Neural cell (in vitro differentiated cells): ENCODE data around the gene ETFA. TPM values are rescaled to one million over a fixed set of nuclear protein-coding genes. Genes with fewer than 3 reads are reported as not detected.

Experiments used
- H2AFZ ChIP-seq: fragments of 200-600, 300-800 bp; sonication (generic), shearing (Covaris generic); 2 replicates; pipeline ENCODE4 v1.6.0; 2014; ENCODE audit warnings: low read depth, mild to moderate bottlenecking, antibody characterized with exemption, low read length, moderate library complexity
- H3F3A ChIP-seq: fragments of 200-600 bp; shearing (Covaris generic); 2 replicates; pipeline ENCODE4 v1.6.1; 2016; ENCODE audit warnings: mild to moderate bottlenecking, moderate library complexity, mixed read lengths, antibody characterized with exemption, low read length; ENCODE audit not compliant: insufficient read depth, poor library complexity, severe bottlenecking
- H3K27ac ChIP-seq: fragments of 200-600, 300-800 bp; sonication (generic), shearing (Covaris generic); 2 replicates; pipeline ENCODE4 v1.5.1; 2014; ENCODE audit warnings: mild to moderate bottlenecking, low read length, moderate library complexity
- H3K27me3 ChIP-seq: fragments of 300-800, 200-600 bp; sonication (generic), shearing (Covaris generic); 2 replicates; pipeline ENCODE4 v1.6.0; 2014; ENCODE audit warnings: mild to moderate bottlenecking, low read depth, low read length, moderate library complexity; ENCODE audit not compliant: insufficient read depth
- H3K36me3 ChIP-seq: fragments of 300-800, 200-600 bp; sonication (generic), shearing (Covaris generic); 2 replicates; pipeline ENCODE4 v1.5.1; 2014; ENCODE audit warnings: mild to moderate bottlenecking, antibody characterized with exemption, low read length, moderate library complexity; ENCODE audit not compliant: insufficient read depth
- H3K4me2 ChIP-seq: fragments of 300-800, 200-600 bp; sonication (generic), shearing (Covaris generic); 2 replicates; pipeline ENCODE4 v1.6.0; 2014; ENCODE audit warnings: mild to moderate bottlenecking, low read length
- H3K4me3 ChIP-seq: fragments of 300-800, 200-600 bp; sonication (generic), shearing (Covaris generic); 2 replicates; pipeline ENCODE4 v1.5.1; 2014; ENCODE audit warnings: mild to moderate bottlenecking, low read length, moderate library complexity
- H3K79me2 ChIP-seq: fragments of 200-600 bp; shearing (Covaris generic); replicated peaks from 2 replicates; pipeline ENCODE4 v1.6.0; 2014; ENCODE audit warnings: mild to moderate bottlenecking, low read length, moderate library complexity; ENCODE audit not compliant: insufficient read depth
- H3K9ac ChIP-seq: fragments of 300-800, 200-600 bp; sonication (generic), shearing (Covaris generic); 2 replicates; pipeline ENCODE4 v1.6.1; 2016; ENCODE audit warnings: mild to moderate bottlenecking, low read length, mixed read lengths
- H3K9me2 ChIP-seq: fragments of 200-600 bp; shearing (Covaris generic); 2 replicates; pipeline ENCODE4 v1.6.1; 2016; ENCODE audit warnings: mild to moderate bottlenecking, low read length, mixed read lengths; ENCODE audit not compliant: insufficient read depth
- H3K9me3 ChIP-seq: fragments of 200-600, 300-800 bp; sonication (generic), shearing (Covaris generic); 2 replicates; pipeline ENCODE4 v1.6.1; 2016; ENCODE audit warnings: mild to moderate bottlenecking, mixed run types, low read length, moderate library complexity, mixed read lengths
- H4K20me1 ChIP-seq: fragments of 200-600 bp; shearing (Covaris generic); 2 replicates; pipeline ENCODE4 v1.6.1; 2016; ENCODE audit warnings: mild to moderate bottlenecking, mixed run types; ENCODE audit not compliant: insufficient read depth
- CTCF ChIP-seq: fragments of 450-650 bp; IDR thresholded peaks from 2 replicates; pipeline ENCODE4 v1.5.1; 2014; ENCODE audit warnings: antibody characterized with exemption, mild to moderate bottlenecking, moderate library complexity; ENCODE audit not compliant: poor library complexity, severe bottlenecking
- EP300 ChIP-seq: fragments of 450-650 bp; conservative IDR thresholded peaks from 2 replicates; pipeline ENCODE4 v1.6.1; 2014; ENCODE audit warnings: antibody characterized with exemption, mild to moderate bottlenecking, moderate library complexity; ENCODE audit not compliant: poor library complexity, severe bottlenecking
- EZH2 ChIP-seq: fragments of 200-600, 300-800 bp; shearing (Covaris generic), sonication (generic); IDR thresholded peaks from 2 replicates; pipeline ENCODE4 v1.6.1; 2014; ENCODE audit warnings: antibody characterized with exemption, low read length, borderline replicate concordance, mild to moderate bottlenecking; ENCODE audit not compliant: insufficient read depth, poor library complexity, severe bottlenecking
- MXI1 ChIP-seq: fragments of 450-650 bp; conservative IDR thresholded peaks from 2 replicates; pipeline ENCODE4 v1.6.1; 2014; ENCODE audit warnings: antibody characterized with exemption, mild to moderate bottlenecking; ENCODE audit not compliant: poor library complexity, severe bottlenecking
- POLR2AphosphoS5 ChIP-seq: IDR thresholded peaks from 2 replicates; pipeline ENCODE4 v1.6.1; 2012
- RAD21 ChIP-seq: fragments of 450-650 bp; conservative IDR thresholded peaks from 2 replicates; pipeline ENCODE4 v1.6.1; 2014; ENCODE audit warnings: antibody characterized with exemption, mild to moderate bottlenecking, moderate library complexity
- REST ChIP-seq: IDR thresholded peaks from 2 replicates; pipeline ENCODE4 v1.6.1; 2012; ENCODE audit warnings: borderline replicate concordance
- SMC3 ChIP-seq: fragments of 450-650 bp; conservative IDR thresholded peaks from 2 replicates; pipeline ENCODE4 v1.6.1; 2014; ENCODE audit warnings: antibody characterized with exemption, mild to moderate bottlenecking, moderate library complexity; ENCODE audit not compliant: poor library complexity
- TAF1 ChIP-seq: IDR thresholded peaks from 2 replicates; pipeline ENCODE4 v1.6.1; 2012; ENCODE audit warnings: low read depth
- polyA plus RNA-seq: library from polyadenylated mRNA; depleted of rRNA; stranded (reverse); fragments of >200 nt; gene quantifications from 2 replicates; pipeline ENCODE4 v1.2.3, GENCODE V29; 2014

ETFA gene
- polyA plus RNA-seq, 1 donor from 2014 or later = 145 TPM

- Histone ChIP-seq H3K9me2 (no peaks in the 10 kb centered on the region), H3K9me3 (no peaks in the 10 kb centered on the region), H2AFZ (no peak overlapping the region), H3K4me3 (no peak overlapping the region), H3F3A (no peaks in the 10 kb centered on the region), H3K79me2 (no peaks in the 10 kb centered on the region), H3K4me2 (no peak overlapping the region), H3K27me3 (no peaks in the 10 kb centered on the region), H3K27ac (no peak overlapping the region), H4K20me1 (no peaks in the 10 kb centered on the region), H3K36me3 (no peaks in the 10 kb centered on the region), H3K9ac (no peak overlapping the region)
- TF ChIP-seq SMC3 (no peak), POLR2AphosphoS5 (no peak), EZH2 (no peak), REST (no peak), MXI1 (no peak), EP300 (no peak), RAD21 (no peak), CTCF (no peak), TAF1 (no peak)
These were observed 135.8 kb downstream of the ETFA start for GRCh38 chr15:76175442-76175841.

- no peaks in the 10 kb centered on the region for H3K9me3 ChIP-seq
- H2AFZ ChIP-seq = no peak overlapping the region
- no peaks in the 10 kb centered on the region for H3F3A ChIP-seq
- H3K9ac ChIP-seq = no peak overlapping the region
- no peak overlapping the region for H3K27ac ChIP-seq
- no peaks in the 10 kb centered on the region for H3K79me2 ChIP-seq
- no peak for TF ChIP-seq REST
- no peaks in the 10 kb centered on the region for H3K36me3 ChIP-seq
- no peak overlapping the region for H3K4me3 ChIP-seq
- H3K4me2 ChIP-seq = no peak overlapping the region
- H4K20me1 ChIP-seq = no peaks in the 10 kb centered on the region
- no peaks in the 10 kb centered on the region for H3K9me2 ChIP-seq
- H3K27me3 ChIP-seq = no peaks in the 10 kb centered on the region
These were observed 136.6 kb downstream of the ETFA start for GRCh38 chr15:76174654-76175053.
